Endothelial cell of umbilical vein (primary cell): ENCODE results near the gene VSNL1. TPM values are rescaled to one million over a fixed set of nuclear protein-coding genes. Genes with fewer than 3 reads are reported as not detected.

Experiments
- BruUV-seq: library from RNA; stranded (reverse); fragments of 400-500 nt; replicated peaks from 2 replicates; lab custom pipeline; 2021; lab: Mats Ljungman, UMichigan
- CTCF ChIA-PET: fragments of 300-600, 350-600 bp; sonication (Branson Sonifier 250); formaldehyde crosslinking; loops from one replicate; lab custom pipeline; 2021; ENCODE audit warnings: antibody characterized with exemption, inconsistent platforms; lab: Charles Lee
- POLR2A ChIA-PET: fragments of 300-600, 350-600 bp; sonication (Branson Sonifier 250); formaldehyde crosslinking; loops from one replicate; lab custom pipeline; 2021; ENCODE audit warnings: antibody characterized with exemption, inconsistent platforms; lab: Charles Lee
- DNase-seq: peaks from one replicate; pipeline ENCODE4 v3.0.0-alpha.2; 2011; ENCODE audit warnings: low read depth, low spot score
- FAIRE-seq: peaks from 2 replicates; lab custom pipeline; 2011; peaks lifted over from hg19 to GRCh38; lab: Jason Lieb, UNC
- H2AFZ ChIP-seq: 2 replicates; pipeline ENCODE4 v1.6.0; 2012; ENCODE audit warnings: low read depth, low read length, control low read depth, inconsistent platforms
- H3K27ac ChIP-seq: 2 replicates; pipeline ENCODE4 v1.5.1; 2011; ENCODE audit warnings: low read depth, mild to moderate bottlenecking, control low read depth, low read length, moderate library complexity; ENCODE audit not compliant: insufficient read depth
- H3K27me3 ChIP-seq, 2 experiments: 2 replicates each; pipeline versions ENCODE4 v1.6.0 to v1.6.1; 2011; ENCODE audit warnings: low read length in 2 of 2, mixed read lengths in 1 of 2; ENCODE audit not compliant: control insufficient read depth in 2 of 2, insufficient read depth in 2 of 2
- H3K36me3 ChIP-seq, 2 experiments: 2 replicates in 1 of 2; 3 replicates in 1 of 2; pipeline ENCODE4 v1.5.1; 2011; ENCODE audit warnings: low read length in 2 of 2, mild to moderate bottlenecking in 1 of 2, moderate library complexity in 1 of 2; ENCODE audit not compliant: control insufficient read depth in 2 of 2, insufficient read depth in 2 of 2; ENCODE audit errors: extremely low read depth in 1 of 2
- H3K4me1 ChIP-seq: 3 replicates; pipeline ENCODE4 v1.5.1; 2011; ENCODE audit warnings: mild to moderate bottlenecking, low read length; ENCODE audit not compliant: control insufficient read depth, insufficient read depth; ENCODE audit errors: extremely low read depth
- H3K4me2 ChIP-seq: 2 replicates; pipeline ENCODE4 v1.6.1; 2011; ENCODE audit warnings: low read length, control low read depth, mixed read lengths; ENCODE audit not compliant: insufficient read depth
- H3K4me3 ChIP-seq, 3 experiments: fragments of 200-600 bp in 1 of 3; sonication (generic), shearing (Covaris generic) in 1 of 3; replicated peaks in 1 of 3; 2 replicates each; pipeline ENCODE4 v1.5.1; 2011 to 2016; ENCODE audit warnings: control low read depth in 3 of 3, low read length in 3 of 3, mild to moderate bottlenecking in 2 of 3, inconsistent platforms in 1 of 3, low read depth in 1 of 3, moderate library complexity in 1 of 3; ENCODE audit not compliant: insufficient read depth in 1 of 3
- H3K79me2 ChIP-seq: 2 replicates; pipeline ENCODE4 v1.6.0; 2012; ENCODE audit warnings: low read length, inconsistent platforms; ENCODE audit not compliant: control insufficient read depth, insufficient read depth
- H3K9ac ChIP-seq: replicated peaks from 2 replicates; pipeline ENCODE3; 2011; ENCODE audit warnings: low read length, control low read depth; ENCODE audit not compliant: insufficient read depth; ENCODE audit errors: extremely low read depth
- H3K9me1 ChIP-seq: replicated peaks from 3 replicates; pipeline ENCODE4 v1.6.0; 2011; ENCODE audit warnings: mild to moderate bottlenecking, low read length; ENCODE audit not compliant: control insufficient read depth, insufficient read depth; ENCODE audit errors: extremely low read depth
- H3K9me3 ChIP-seq: replicated peaks from 2 replicates; pipeline ENCODE4 v1.5.1; 2012; ENCODE audit warnings: low read length, inconsistent platforms; ENCODE audit not compliant: control insufficient read depth, insufficient read depth
- H4K20me1 ChIP-seq: replicated peaks from 2 replicates; pipeline ENCODE3; 2011; ENCODE audit warnings: mild to moderate bottlenecking, low read length; ENCODE audit not compliant: control insufficient read depth, insufficient read depth; ENCODE audit errors: extremely low read depth
- CTCF ChIP-seq, 2 donors: IDR thresholded peaks; 1 replicate in 1 of 2; 2 replicates in 1 of 2; pipeline ENCODE4 v1.5.1; 2011; ENCODE audit warnings: low read length in 2 of 2, mild to moderate bottlenecking in 2 of 2, moderate library complexity in 2 of 2, control low read depth in 1 of 2, inconsistent platforms in 1 of 2, low read depth in 1 of 2; ENCODE audit not compliant: insufficient read depth in 1 of 2; ENCODE audit errors: extremely low read depth in 1 of 2
- EZH2 ChIP-seq: IDR thresholded peaks from 2 replicates; pipeline ENCODE4 v1.6.1; 2012; ENCODE audit warnings: borderline replicate concordance, low read depth, mild to moderate bottlenecking, moderate library complexity, low read length, inconsistent platforms; ENCODE audit not compliant: severe bottlenecking
- FOS ChIP-seq: IDR thresholded peaks from 2 replicates; pipeline ENCODE4 v1.6.1; 2011; ENCODE audit warnings: mild to moderate bottlenecking, low read length, moderate library complexity, borderline replicate concordance; ENCODE audit not compliant: insufficient read depth
- GATA2 ChIP-seq: IDR thresholded peaks from 2 replicates; pipeline ENCODE4 v1.7.0; 2011; ENCODE audit warnings: low read depth, mild to moderate bottlenecking, moderate library complexity, mixed read lengths, low read length; ENCODE audit not compliant: insufficient read length, insufficient read depth
- MYC ChIP-seq: IDR thresholded peaks from one replicate; pipeline ENCODE4 v1.6.1; 2011; ENCODE audit warnings: mild to moderate bottlenecking, low read depth, low read length
- POLR2A ChIP-seq: IDR thresholded peaks from 2 replicates; pipeline ENCODE4 v1.6.1; 2012; ENCODE audit warnings: low read depth, mild to moderate bottlenecking, control low read depth, low read length
- POLR2AphosphoS5 ChIP-seq: IDR thresholded peaks from 2 replicates; pipeline ENCODE4 v1.6.1; 2012; ENCODE audit warnings: low read depth, mild to moderate bottlenecking, control low read depth, low read length, moderate library complexity; ENCODE audit not compliant: insufficient read depth
- dilution Hi-C: fragments of 300-500 bp; cut with MboI; formaldehyde crosslinking; loops from one replicate; pipeline ENCODE4 v1.15.0; 2019; ENCODE audit warnings: low sequenced_read_pairs; ENCODE audit not compliant: extremely low pct_ligation_motif_present
- intact Hi-C: fragments of 100-400 bp; cut with micrococcal nuclease; formaldehyde crosslinking; loops from one replicate; pipeline ENCODE4 v1.10.0; 2022
- polyA plus RNA-seq, 4 experiments: library from polyadenylated mRNA; depleted of rRNA in 3 of 4; stranded (reverse) in 3 of 4; unstranded in 1 of 4; fragments of >200 nt; gene quantifications; 2 replicates each; pipeline versions ENCODE4 v1.2.1 to v1.2.3, GENCODE V29; 2011 to 2012; ENCODE audit warnings: missing spikeins in 1 of 4
- total RNA-seq: library from RNA; stranded (reverse); gene quantifications from 2 replicates; pipeline ENCODE4 v1.2.3, GENCODE V29; 2021

VSNL1 gene
- total and polyA plus RNA-seq, 2 donors (not counting 3 experiments of a cell fraction or from before 2014, with no cell fraction given) = not detected

GRCh38 chr2:17614174-17614930 is 73.9 kb downstream of the VSNL1 start:
- POLR2A ChIA-PET = no interaction called here
- Histone ChIP-seq H2AFZ (no peak overlapping the region), H3K9ac (no peak overlapping the region), H3K9me3 (no peaks in the 10 kb centered on the region), H3K4me3 (no peak overlapping the region), H3K79me2 (no peaks in the 10 kb centered on the region), H3K27ac (no peak overlapping the region), H4K20me1 (no peaks in the 10 kb centered on the region), H3K4me1 (no peaks in the 10 kb centered on the region), H3K27me3 (no peaks in the 10 kb centered on the region), H3K4me2 (no peak overlapping the region), H3K36me3 (no peaks in the 10 kb centered on the region), H3K9me1 (no peaks in the 10 kb centered on the region)
- FAIRE-seq (no peak), DNase-seq (no peak)
- TF ChIP-seq POLR2AphosphoS5 = no peak
- no peak for TF ChIP-seq CTCF (IDR thresholded peaks at IDR 0.05; ENCODE audit: extremely low read depth in 1 of 2, insufficient read depth in 1 of 2, low read depth in 1 of 2, low read length in 2 of 2)
- no peak for TF ChIP-seq FOS
- no peak for TF ChIP-seq GATA2
- no peak for TF ChIP-seq MYC
- no peak for TF ChIP-seq EZH2
- TF ChIP-seq POLR2A = no peak
- intact Hi-C loops = no loop called here
- CTCF ChIA-PET = no interaction called here
- BruUV-seq = no TSS peak
- dilution Hi-C loops = no loop called here
